Ovary (tissue), 3 donors: Measurements from ENCODE around the gene ZNF222.

Experiments
- POLR2A ChIP-seq: fragments of 450-650 bp; IDR thresholded peaks from one replicate; pipeline ENCODE4 v1.6.1; 2017; ENCODE audit warnings: antibody characterized with exemption, mild to moderate bottlenecking, moderate library complexity
- TF ChIP-seq, protein P1 (sequence below), 3 donors: fragments of 450-650 bp in 2 of 3; fragments of 200-600 bp in 1 of 3; IDR thresholded peaks; one replicate each; pipeline versions ENCODE4 v1.5.1 to v1.8.0; 2016 to 2022; ENCODE audit warnings: antibody characterized with exemption in 3 of 3, mild to moderate bottlenecking in 1 of 3
- donor health status: DM: no; HTN: no; CAD: no.

DNA sequence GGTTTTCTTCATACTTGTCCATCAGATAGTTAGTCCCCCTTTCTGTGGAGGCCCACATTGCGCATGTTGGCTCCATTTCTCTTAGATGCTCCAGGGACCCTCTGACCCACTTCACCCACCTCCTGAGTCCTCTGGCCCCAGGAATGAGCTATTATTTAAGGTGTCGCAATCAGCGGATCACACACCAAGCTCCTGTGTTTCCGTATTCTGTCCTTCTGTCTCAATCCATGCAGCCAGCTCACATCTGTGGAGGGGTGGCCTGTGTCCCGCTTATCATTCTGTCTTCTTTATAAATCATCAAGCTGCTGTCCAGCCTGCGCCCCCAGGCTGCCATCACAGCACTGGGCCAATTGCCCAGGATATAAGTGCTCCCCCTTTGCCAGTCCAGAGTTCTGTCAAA, 17.7 kb upstream of the ZNF222 start:
- TF ChIP-seq, protein P1, sequence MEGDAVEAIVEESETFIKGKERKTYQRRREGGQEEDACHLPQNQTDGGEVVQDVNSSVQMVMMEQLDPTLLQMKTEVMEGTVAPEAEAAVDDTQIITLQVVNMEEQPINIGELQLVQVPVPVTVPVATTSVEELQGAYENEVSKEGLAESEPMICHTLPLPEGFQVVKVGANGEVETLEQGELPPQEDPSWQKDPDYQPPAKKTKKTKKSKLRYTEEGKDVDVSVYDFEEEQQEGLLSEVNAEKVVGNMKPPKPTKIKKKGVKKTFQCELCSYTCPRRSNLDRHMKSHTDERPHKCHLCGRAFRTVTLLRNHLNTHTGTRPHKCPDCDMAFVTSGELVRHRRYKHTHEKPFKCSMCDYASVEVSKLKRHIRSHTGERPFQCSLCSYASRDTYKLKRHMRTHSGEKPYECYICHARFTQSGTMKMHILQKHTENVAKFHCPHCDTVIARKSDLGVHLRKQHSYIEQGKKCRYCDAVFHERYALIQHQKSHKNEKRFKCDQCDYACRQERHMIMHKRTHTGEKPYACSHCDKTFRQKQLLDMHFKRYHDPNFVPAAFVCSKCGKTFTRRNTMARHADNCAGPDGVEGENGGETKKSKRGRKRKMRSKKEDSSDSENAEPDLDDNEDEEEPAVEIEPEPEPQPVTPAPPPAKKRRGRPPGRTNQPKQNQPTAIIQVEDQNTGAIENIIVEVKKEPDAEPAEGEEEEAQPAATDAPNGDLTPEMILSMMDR (IDR thresholded peaks at IDR 0.05) = no peak
- no peak for TF ChIP-seq POLR2A
